NCI-H187 treated with DMSO at 0.1 percent for 48 hours (cell line): ENCODE measurements around the gene SLC22A2.
"Not testable (repeated sequence)": the region's sequence is repeated elsewhere in the genome, so short reads cannot be mapped to it uniquely, and the experiment has no call there.

Experiments used
- DNase-seq: peaks from one replicate; lab custom pipeline; 2025; lab: John Stamatoyannopoulos, UW

SLC22A2 gene

GRCh38 chr6:160248538-160248937 is 10.1 kb downstream of the SLC22A2 start:
- DNase-seq, result no peak

GRCh38 chr6:160247457-160247883 is 11.2 kb downstream of the SLC22A2 start:
- DNase-seq, result no peak

- DNase-seq, result no peak
Observed at GRCh38 chr6:160240691-160241084, 17.9 kb downstream of the SLC22A2 start.

GRCh38 chr6:160239929-160240690 is 18.5 kb downstream of the SLC22A2 start:
- no peak for DNase-seq

- no peak for DNase-seq
Observed at GRCh38 chr6:160238761-160239751, 19.6 kb downstream of the SLC22A2 start.

- DNase-seq, result no peak
Observed at GRCh38 chr6:160238278-160238711, 20.3 kb downstream of the SLC22A2 start.

GRCh38 chr6:160237597-160238275 is 20.9 kb downstream of the SLC22A2 start:
- DNase-seq, result not testable (repeated sequence)

GRCh38 chr6:160236235-160236872 is 22.3 kb downstream of the SLC22A2 start:
- not testable (repeated sequence) for DNase-seq

- DNase-seq, result not testable (repeated sequence)
Observed at GRCh38 chr6:160233950-160234640, 24.5 kb downstream of the SLC22A2 start.

- DNase-seq, result no peak
Observed at GRCh38 chr6:160227769-160228161, 30.9 kb downstream of the SLC22A2 start.

GRCh38 chr6:160227038-160227768 is 31.4 kb downstream of the SLC22A2 start:
- DNase-seq, result no peak

- no peak for DNase-seq
Observed at GRCh38 chr6:160226118-160226591, 32.5 kb downstream of the SLC22A2 start.

GRCh38 chr6:160224639-160225237 is 33.9 kb downstream of the SLC22A2 start:
- no peak for DNase-seq

- no peak for DNase-seq
Observed at GRCh38 chr6:160222491-160222890, 36.1 kb downstream of the SLC22A2 start.

- no peak for DNase-seq
Observed at GRCh38 chr6:160221918-160222317, 36.7 kb downstream of the SLC22A2 start.

- DNase-seq, result no peak
Observed at GRCh38 chr6:160221423-160221822, 37.2 kb downstream of the SLC22A2 start.

- no peak for DNase-seq
Observed at GRCh38 chr6:160218810-160219209, 39.8 kb downstream of the SLC22A2 start.

GRCh38 chr6:160217863-160218262 is 40.8 kb downstream of the SLC22A2 start:
- no peak for DNase-seq

GRCh38 chr6:160217073-160217472 is 41.5 kb downstream of the SLC22A2 start:
- no peak for DNase-seq

GRCh38 chr6:160215232-160215631 is 43.4 kb downstream of the SLC22A2 start:
- no peak for DNase-seq
